GM06990 (cell line): ENCODE results near the gene NAV2.
A peak's percentile ranks its signal among the peaks of the same experiment; 100 is the strongest.

Source experiments
- DNase-seq: peaks from one replicate; pipeline ENCODE4 v3.0.0-alpha.2; 2011; ENCODE audit not compliant: insufficient read length; ENCODE audit errors: extremely low read depth
- H3K27me3 ChIP-seq: replicated peaks from 2 replicates; pipeline ENCODE4 v1.6.0; 2011; ENCODE audit warnings: low read length; ENCODE audit not compliant: control insufficient read depth, insufficient read depth
- H3K36me3 ChIP-seq: 2 replicates; pipeline ENCODE4 v1.5.1; 2011; ENCODE audit warnings: low read length; ENCODE audit not compliant: control insufficient read depth, insufficient read depth
- H3K4me3 ChIP-seq: replicated peaks from 2 replicates; pipeline ENCODE4 v1.5.1; 2011; ENCODE audit warnings: low read depth, mild to moderate bottlenecking, control low read depth, low read length
- TF ChIP-seq, protein P1 (sequence below): IDR thresholded peaks from 2 replicates; pipeline ENCODE4 v1.5.1; 2011; ENCODE audit warnings: low read length, control low read depth, mild to moderate bottlenecking, inconsistent platforms; ENCODE audit not compliant: insufficient read depth, poor library complexity, severe bottlenecking

Gene NAV2

DNA sequence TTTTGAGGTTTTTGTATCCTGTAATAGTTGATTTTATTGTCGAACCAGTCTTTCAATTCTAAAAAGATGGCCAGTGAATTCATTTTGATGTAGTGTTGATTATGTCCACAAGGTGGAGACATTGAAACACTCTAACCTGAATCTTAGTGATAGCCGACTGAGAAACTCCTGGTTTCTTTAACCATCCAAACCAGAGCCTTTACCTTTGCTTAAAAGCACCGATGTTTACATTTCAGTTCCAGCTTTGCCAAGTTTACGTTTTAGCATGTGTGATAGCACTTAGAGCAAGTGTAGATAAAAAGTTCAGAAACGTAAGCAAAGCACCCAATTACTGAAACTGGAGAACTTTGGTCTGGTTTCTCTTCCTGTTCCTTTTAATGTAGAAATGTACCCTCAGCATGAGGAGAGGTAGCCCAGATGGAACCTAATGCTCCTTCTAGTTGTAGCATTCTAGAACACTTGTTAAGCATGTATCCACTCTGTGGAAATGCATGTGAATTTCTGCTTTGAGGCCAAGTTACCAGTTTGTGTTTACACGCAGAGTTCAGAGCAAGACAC is 239.0 kb downstream of the NAV2 start:
- Histone ChIP-seq H3K4me3 (no peak overlapping the region), H3K36me3 (no peaks in the 10 kb centered on the region), H3K27me3 (0 out of 2 replicates have a peak, but pooled peaks cover 1% of the 10 kb centered on the region)
- peak; percentile 38 for DNase-seq
- TF ChIP-seq, protein P1, sequence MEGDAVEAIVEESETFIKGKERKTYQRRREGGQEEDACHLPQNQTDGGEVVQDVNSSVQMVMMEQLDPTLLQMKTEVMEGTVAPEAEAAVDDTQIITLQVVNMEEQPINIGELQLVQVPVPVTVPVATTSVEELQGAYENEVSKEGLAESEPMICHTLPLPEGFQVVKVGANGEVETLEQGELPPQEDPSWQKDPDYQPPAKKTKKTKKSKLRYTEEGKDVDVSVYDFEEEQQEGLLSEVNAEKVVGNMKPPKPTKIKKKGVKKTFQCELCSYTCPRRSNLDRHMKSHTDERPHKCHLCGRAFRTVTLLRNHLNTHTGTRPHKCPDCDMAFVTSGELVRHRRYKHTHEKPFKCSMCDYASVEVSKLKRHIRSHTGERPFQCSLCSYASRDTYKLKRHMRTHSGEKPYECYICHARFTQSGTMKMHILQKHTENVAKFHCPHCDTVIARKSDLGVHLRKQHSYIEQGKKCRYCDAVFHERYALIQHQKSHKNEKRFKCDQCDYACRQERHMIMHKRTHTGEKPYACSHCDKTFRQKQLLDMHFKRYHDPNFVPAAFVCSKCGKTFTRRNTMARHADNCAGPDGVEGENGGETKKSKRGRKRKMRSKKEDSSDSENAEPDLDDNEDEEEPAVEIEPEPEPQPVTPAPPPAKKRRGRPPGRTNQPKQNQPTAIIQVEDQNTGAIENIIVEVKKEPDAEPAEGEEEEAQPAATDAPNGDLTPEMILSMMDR: peak; percentile 49

DNA sequence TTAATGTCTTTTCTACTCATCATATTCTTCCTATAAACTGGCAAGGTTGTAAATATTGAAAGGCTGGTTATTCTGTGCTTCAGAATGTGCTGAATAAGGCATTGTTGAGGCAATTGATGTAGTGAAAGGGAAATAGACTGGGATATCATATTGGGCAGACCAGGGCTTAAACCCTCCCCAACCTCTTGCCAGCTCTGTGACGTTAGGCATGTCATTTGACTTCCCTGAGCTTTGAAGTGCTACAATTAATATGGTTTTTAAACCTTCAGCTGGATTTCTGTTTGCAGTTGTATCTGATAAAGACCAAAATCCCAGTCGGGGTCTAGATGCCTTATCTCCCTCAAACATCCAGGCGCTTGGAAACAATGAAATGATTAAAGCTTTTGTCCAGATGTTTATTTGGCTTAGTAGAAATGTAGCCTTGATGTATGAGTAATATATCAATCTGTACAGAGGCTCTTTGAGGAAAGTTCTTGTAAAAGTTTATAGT is 239.5 kb downstream of the NAV2 start:
- H3K36me3 ChIP-seq: no peaks in the 10 kb centered on the region
- H3K4me3 ChIP-seq: no peak overlapping the region
- H3K27me3 ChIP-seq: 0 out of 2 replicates have a peak, but pooled peaks cover 1% of the 10 kb centered on the region
- TF ChIP-seq, protein P1: no peak
- DNase-seq: no peak

DNA sequence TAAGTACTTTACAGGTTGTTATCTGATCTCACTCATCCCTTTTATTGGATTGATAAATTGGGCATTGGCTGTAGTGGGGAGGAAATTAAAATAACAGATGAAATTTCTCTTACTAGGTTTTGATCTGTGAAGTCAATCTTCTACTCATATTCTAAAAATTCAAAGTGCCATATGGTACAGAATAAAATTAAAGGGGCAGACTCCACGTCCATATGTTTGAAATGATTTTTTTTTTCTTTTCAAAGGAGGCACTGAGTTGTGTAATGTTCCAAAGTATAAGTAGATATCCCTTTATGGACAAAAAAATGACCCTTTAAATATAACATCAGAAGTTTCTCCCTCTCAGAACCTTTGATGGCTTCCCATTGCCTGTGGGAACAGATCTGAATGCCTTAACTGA is 240.3 kb downstream of the NAV2 start:
- Histone ChIP-seq H3K4me3 (no peak overlapping the region), H3K36me3 (no peaks in the 10 kb centered on the region), H3K27me3 (0 out of 2 replicates have a peak, but pooled peaks cover 1% of the 10 kb centered on the region)
- no peak for DNase-seq
- TF ChIP-seq, protein P1: no peak

DNA sequence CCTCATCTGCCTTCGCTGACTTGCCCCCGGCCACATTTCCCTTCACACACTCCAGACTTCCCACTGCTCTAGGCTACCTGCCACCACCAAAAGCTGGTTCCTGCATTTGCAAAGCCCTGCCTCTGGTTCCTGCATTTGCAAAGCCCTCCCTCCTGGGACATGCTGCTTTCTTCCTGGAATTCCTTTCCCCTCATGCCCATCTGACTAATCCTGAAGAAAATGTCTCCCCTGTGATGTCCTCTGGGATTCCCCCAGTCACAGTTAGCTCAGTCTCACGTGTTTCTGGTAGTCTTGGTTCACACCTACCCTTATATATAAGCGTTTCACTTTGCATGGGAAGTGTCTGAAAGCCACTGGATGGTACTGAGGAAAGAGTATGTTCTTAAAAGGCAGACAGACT is 240.7 kb downstream of the NAV2 start:
- TF ChIP-seq, protein P1: no peak
- H3K36me3 ChIP-seq: no peaks in the 10 kb centered on the region
- H3K4me3 ChIP-seq: no peak overlapping the region
- H3K27me3 ChIP-seq: 0 out of 2 replicates have a peak, but pooled peaks cover 1% of the 10 kb centered on the region
- no peak for DNase-seq

DNA sequence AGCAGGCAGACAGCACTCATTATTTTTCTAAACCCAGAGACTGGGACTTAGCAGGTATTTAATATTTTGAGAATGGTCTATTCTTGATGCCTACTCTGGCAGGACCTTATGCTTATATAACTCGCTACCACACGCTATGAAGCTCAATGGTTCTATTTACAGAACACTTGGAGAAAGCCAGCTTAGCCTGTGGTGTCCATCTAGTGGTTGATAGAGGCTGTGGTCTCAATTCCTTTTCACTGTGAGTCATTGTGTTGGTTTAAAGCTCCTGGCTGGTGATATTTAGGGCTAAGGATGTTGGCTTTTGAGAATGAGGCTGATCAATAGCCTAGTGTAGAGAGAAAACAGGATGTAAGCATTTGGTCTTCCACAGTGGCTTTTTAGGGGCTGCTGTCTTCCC is 241.3 kb downstream of the NAV2 start:
- no peak for DNase-seq

More for the DNA sequence above, 241.3 kb downstream of the NAV2 start:
- TF ChIP-seq, protein P1: no peak
- H3K27me3 ChIP-seq: 0 out of 2 replicates have a peak, but pooled peaks cover 1% of the 10 kb centered on the region
- H3K36me3 ChIP-seq: no peaks in the 10 kb centered on the region
- H3K4me3 ChIP-seq: no peak overlapping the region
